ENCODE results near the gene RPF1.

Gene RPF1

GRCh38 chr1:84506002-84506728 lies 27.1 kb downstream of the RPF1 start, which contains the start of the genes GNG5 and SPATA1 (continued):
- TF ChIP-seq ZBTB10 (tag by site-specific recombination; IDR thresholded peaks at IDR 0.05) (peak; percentile 46; the same call in 1 of the 2 replicates), ZNF202 (tag by site-specific recombination; IDR thresholded peaks at IDR 0.05; ENCODE audit: borderline replicate concordance) (no peak), ZBTB21 (tag by site-specific recombination; IDR thresholded peaks at IDR 0.05) (peak; percentile 51; the same call in 1 of the 2 replicates), ZNF639 (tag by site-specific recombination; IDR thresholded peaks at IDR 0.05) (peak; percentile 66), PRDM1 (tag by site-specific recombination; IDR thresholded peaks at IDR 0.05) (no peak), ZNF416 (tag by site-specific recombination; IDR thresholded peaks at IDR 0.05) (no peak), ZNF354C (tag by site-specific recombination; IDR thresholded peaks at IDR 0.05; ENCODE audit: borderline replicate concordance, low read depth) (no peak), ZNF518A (tag by site-specific recombination; conservative IDR thresholded peaks at IDR 0.05; ENCODE audit: low read depth) (no peak), ZNF423 (tag by site-specific recombination; IDR thresholded peaks at IDR 0.05) (no peak), ZNF184 (tag by site-specific recombination; IDR thresholded peaks at IDR 0.05) (peak; percentile 45; the same call in 1 of the 2 replicates), ZNF580 (tag by site-specific recombination; IDR thresholded peaks at IDR 0.05) (no peak), ZNF785 (tag by site-specific recombination; IDR thresholded peaks at IDR 0.05) (no peak), ZNF426 (tag by site-specific recombination; IDR thresholded peaks at IDR 0.05) (no peak), ZNF530 (tag by site-specific recombination; IDR thresholded peaks at IDR 0.05; ENCODE audit: low read depth) (no peak), TSHZ1 (tag by site-specific recombination; IDR thresholded peaks at IDR 0.05; ENCODE audit: borderline replicate concordance) (0 out of 2 replicates have a peak, but pooled peaks have one; percentile 12), ZNF266 (tag by site-specific recombination; IDR thresholded peaks at IDR 0.05; ENCODE audit: low read depth) (no peak), INSM2 (tag by site-specific recombination; IDR thresholded peaks at IDR 0.05) (0 out of 2 replicates have a peak, but pooled peaks have one; percentile 48), ATF2 (tag by site-specific recombination; IDR thresholded peaks at IDR 0.05; ENCODE audit: low read depth) (no peak), ZNF112 (tag by site-specific recombination; IDR thresholded peaks at IDR 0.05) (no peak), ZNF629 (tag by site-specific recombination; IDR thresholded peaks at IDR 0.05) (peak; percentile 77), ZNF626 (tag by site-specific recombination; IDR thresholded peaks at IDR 0.05) (no peak), ZNF548 (tag by site-specific recombination; IDR thresholded peaks at IDR 0.05) (no peak)
